GM23248 (cell line): ENCODE data around the gene TMEM236. TPM values are rescaled to one million over a fixed set of nuclear protein-coding genes. Genes with fewer than 3 reads are reported as not detected.

Experiments used
- DNase-seq: peaks from one replicate; pipeline ENCODE4 v3.0.0-alpha.2; 2015
- H2AFZ ChIP-seq: fragments of 200-600 bp; sonication (generic); 2 replicates; pipeline ENCODE4 v1.6.1; 2016; ENCODE audit warnings: antibody characterized with exemption
- H3F3A ChIP-seq: fragments of 200-600 bp; sonication (generic); 2 replicates; pipeline ENCODE4 v1.6.1; 2016; ENCODE audit warnings: mild to moderate bottlenecking, antibody characterized with exemption, mixed run types; ENCODE audit not compliant: insufficient read depth
- H3K27ac ChIP-seq: fragments of 200-600 bp; sonication (generic); 2 replicates; pipeline ENCODE4 v1.5.1; 2016; ENCODE audit warnings: mild to moderate bottlenecking
- H3K27me3 ChIP-seq: fragments of 200-600 bp; sonication (generic); replicated peaks from 2 replicates; pipeline ENCODE4 v1.6.1; 2016; ENCODE audit warnings: mild to moderate bottlenecking; ENCODE audit not compliant: insufficient read depth
- H3K36me3 ChIP-seq: fragments of 200-600 bp; sonication (generic); 2 replicates; pipeline ENCODE4 v1.6.1; 2016; ENCODE audit warnings: low read depth, mild to moderate bottlenecking
- H3K4me1 ChIP-seq: fragments of 200-600 bp; sonication (generic); 2 replicates; pipeline ENCODE4 v1.6.1; 2016; ENCODE audit warnings: mild to moderate bottlenecking; ENCODE audit not compliant: insufficient read depth
- H3K4me2 ChIP-seq: fragments of 200-600 bp; sonication (generic); one replicate; pipeline ENCODE4 v1.6.1; 2016; ENCODE audit warnings: mild to moderate bottlenecking; ENCODE audit not compliant: unreplicated experiment
- H3K4me3 ChIP-seq: fragments of 200-600 bp; sonication (generic); 2 replicates; pipeline ENCODE4 v1.5.1; 2016; ENCODE audit warnings: mild to moderate bottlenecking
- H3K79me2 ChIP-seq: fragments of 200-600 bp; sonication (generic); 2 replicates; pipeline ENCODE4 v1.6.1; 2016; ENCODE audit warnings: mild to moderate bottlenecking; ENCODE audit not compliant: insufficient read depth
- H3K9ac ChIP-seq: fragments of 200-600 bp; sonication (generic); 2 replicates; pipeline ENCODE4 v1.6.1; 2016; ENCODE audit warnings: mild to moderate bottlenecking
- H3K9me2 ChIP-seq: fragments of 200-600 bp; sonication (generic); 2 replicates; pipeline ENCODE4 v1.6.1; 2016; ENCODE audit warnings: mixed run types, mild to moderate bottlenecking, moderate library complexity; ENCODE audit not compliant: insufficient read depth
- H3K9me3 ChIP-seq: fragments of 200-600 bp; sonication (generic); one replicate; pipeline ENCODE4 v1.6.1; 2017; ENCODE audit warnings: low read depth
- H4K20me1 ChIP-seq: fragments of 200-600 bp; sonication (generic); 2 replicates; pipeline ENCODE4 v1.6.0; 2016; ENCODE audit not compliant: insufficient read depth
- EZH2 ChIP-seq: fragments of 200-600 bp; sonication (generic); IDR thresholded peaks from 2 replicates; pipeline ENCODE4 v1.6.1; 2018; ENCODE audit warnings: antibody characterized with exemption, mild to moderate bottlenecking; ENCODE audit not compliant: insufficient read depth, poor library complexity, severe bottlenecking
- EZH2phosphoT487 ChIP-seq: fragments of 200-600 bp; sonication (generic); IDR thresholded peaks from 2 replicates; pipeline ENCODE4 v1.6.1; 2018; ENCODE audit warnings: antibody characterized with exemption, moderate library complexity, mild to moderate bottlenecking, low read depth; ENCODE audit not compliant: insufficient read depth
- WGBS, 2 experiments: methylation state at CpG; one replicate each; pipeline ENCODE4 v1.1.6; 2015 to 2017; ENCODE audit warnings: low lambda C conversion rate in 2 of 2, low coverage in 1 of 2; ENCODE audit errors: missing lambda C conversion rate in 2 of 2; 5-methylcytosine and 5-hydroxymethylcytosine counted together
- in situ Hi-C: fragments of 300-500 bp; cut with MboI; formaldehyde crosslinking; loops from 2 replicates; pipeline ENCODE4 v1.15.0; 2020
- polyA plus RNA-seq: library from polyadenylated mRNA; unstranded; fragments of >200 nt; fragmentation: Nextera tagmentation; extraction: Ambion mirVana; gene quantifications from 2 replicates; pipeline ENCODE4 v1.2.1, GENCODE V29; 2016
- total RNA-seq: library from RNA; depleted of rRNA; stranded (reverse); fragments of >200 nt; shearing (Covaris generic); gene quantifications from 2 replicates; pipeline ENCODE4 v1.2.3, GENCODE V29; 2014

TMEM236 gene
- total and polyA plus RNA-seq, 2 experiments from 2014 or later, result 0.11 TPM; not detected in 1

GRCh38 chr10:17790651-17791050 lies 38.6 kb downstream of the TMEM236 start:
- H4K20me1 ChIP-seq, result no peaks in the 10 kb centered on the region

GRCh38 chr10:17792991-17793390 lies 41.0 kb downstream of the TMEM236 start:
- H3K9me3 ChIP-seq, result no peaks in the 10 kb centered on the region
- no peaks in the 10 kb centered on the region for H3K36me3 ChIP-seq
- no peak overlapping the region for H3K9ac ChIP-seq
- in situ Hi-C loops, result no loop called here
- H3K79me2 ChIP-seq, result no peaks in the 10 kb centered on the region
- DNase-seq, result peak; percentile 30
- H3K4me3 ChIP-seq, result no peak overlapping the region
- no peak overlapping the region for H3K4me2 ChIP-seq
- H2AFZ ChIP-seq, result peak overlapping the region; percentile 49
- H3K4me1 ChIP-seq, result peaks cover 7% of the 10 kb centered on the region; the same call in 1 of the 2 replicates
- no peaks in the 10 kb centered on the region for H3K9me2 ChIP-seq
- H3K27me3 ChIP-seq, result no peaks in the 10 kb centered on the region
- TF ChIP-seq EZH2phosphoT487 (no peak), EZH2 (no peak)
- no peaks in the 10 kb centered on the region for H3F3A ChIP-seq
- H3K27ac ChIP-seq, result no peak overlapping the region
- H4K20me1 ChIP-seq, result no peaks in the 10 kb centered on the region

More at GRCh38 chr10:17790651-17791050, 38.6 kb downstream of the TMEM236 start:
- H3K27ac ChIP-seq, result no peak overlapping the region
- no peak overlapping the region for H2AFZ ChIP-seq
- H3K4me2 ChIP-seq, result no peak overlapping the region
- peak; percentile 17 for DNase-seq
- no peaks in the 10 kb centered on the region for H3K79me2 ChIP-seq
- no peaks in the 10 kb centered on the region for H3K27me3 ChIP-seq
- H3K36me3 ChIP-seq, result no peaks in the 10 kb centered on the region
- 93 to 98% methylated on average over 2 of the region's 2 CpGs for WGBS, 2 experiments
- in situ Hi-C loops, result no loop called here
- H3K9me2 ChIP-seq, result no peaks in the 10 kb centered on the region
- H3K4me1 ChIP-seq, result peaks cover 17% of the 10 kb centered on the region
- TF ChIP-seq EZH2phosphoT487 (no peak), EZH2 (no peak)
- H3K4me3 ChIP-seq, result no peak overlapping the region
- no peak overlapping the region for H3K9ac ChIP-seq
- H3F3A ChIP-seq, result peaks cover 9% of the 10 kb centered on the region; the same call in 1 of the 2 replicates
- H3K9me3 ChIP-seq, result no peaks in the 10 kb centered on the region

DNA sequence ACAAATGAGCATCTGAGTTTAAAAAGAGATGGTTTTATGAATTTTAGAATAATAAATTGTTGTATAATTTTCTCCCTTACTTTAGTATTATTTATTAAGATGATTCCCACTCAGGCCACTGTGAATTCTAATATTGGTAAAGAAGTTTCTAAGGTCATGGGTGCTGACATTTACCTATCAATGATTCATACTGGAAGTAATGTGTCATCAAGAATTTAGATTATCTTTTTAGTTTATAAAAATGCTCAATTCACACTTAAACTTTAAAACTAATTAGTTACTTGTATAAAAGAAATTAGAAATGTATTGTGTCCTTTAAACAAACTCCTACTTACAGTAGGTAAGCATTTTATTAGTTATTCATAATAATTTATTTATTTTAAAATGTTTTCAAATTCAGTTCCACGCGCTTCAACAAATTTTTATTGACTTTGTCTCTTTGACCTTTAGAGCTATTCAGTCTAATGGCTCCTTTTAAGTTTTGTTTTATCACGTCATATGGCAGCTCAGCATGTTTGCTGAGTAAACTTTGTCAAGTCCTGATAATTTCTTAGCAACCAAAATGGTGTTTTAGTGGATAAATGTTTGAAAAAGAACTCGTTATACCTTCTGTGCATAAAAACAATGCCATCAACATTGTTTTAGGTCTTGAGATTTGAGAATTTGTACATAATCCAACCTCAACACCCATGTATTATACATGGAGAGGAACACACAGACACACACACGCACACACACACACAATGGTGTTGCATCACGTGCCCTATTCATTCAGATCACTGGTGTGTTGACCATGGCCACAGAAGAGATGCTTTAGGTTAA lies 42.0 kb downstream of the TMEM236 start:
- TF ChIP-seq EZH2 (no peak), EZH2phosphoT487 (no peak)
- H3K4me2 ChIP-seq, result no peak overlapping the region
- in situ Hi-C loops, result no loop called here
- no peaks in the 10 kb centered on the region for H3K79me2 ChIP-seq
- no peak overlapping the region for H3K9ac ChIP-seq
- no peaks in the 10 kb centered on the region for H3K36me3 ChIP-seq
- no peaks in the 10 kb centered on the region for H3K27me3 ChIP-seq
- 97 to 98% methylated on average over 6 of the region's 6 CpGs for WGBS, 2 experiments
- H4K20me1 ChIP-seq, result no peaks in the 10 kb centered on the region
- H3K9me3 ChIP-seq, result no peaks in the 10 kb centered on the region
- H3K4me3 ChIP-seq, result no peak overlapping the region
- DNase-seq, result no peak
- H3K27ac ChIP-seq, result no peak overlapping the region
- no peak overlapping the region for H2AFZ ChIP-seq
- H3K4me1 ChIP-seq, result no peaks in the 10 kb centered on the region
- H3F3A ChIP-seq, result no peaks in the 10 kb centered on the region
- H3K9me2 ChIP-seq, result no peaks in the 10 kb centered on the region

DNA sequence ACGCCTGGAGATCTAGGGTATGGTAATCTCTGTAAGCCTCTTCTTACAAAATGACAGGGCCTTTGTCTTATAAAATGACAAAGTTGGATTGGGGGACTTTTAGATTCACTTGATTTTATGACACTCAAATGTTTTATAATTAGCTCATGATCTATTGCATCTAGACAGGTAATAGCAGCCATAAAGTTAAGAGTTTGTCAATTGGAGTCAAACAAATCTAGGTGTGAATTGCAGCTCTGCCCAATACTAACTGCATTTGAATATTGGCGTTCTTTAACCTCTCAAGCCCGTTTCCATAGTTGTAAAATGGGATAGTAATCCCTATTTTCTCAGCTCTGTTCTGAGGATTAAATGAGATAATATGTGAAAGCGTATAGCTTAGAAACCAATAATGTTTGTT lies 43.1 kb downstream of the TMEM236 start:
- DNase-seq, result no peak
- Histone ChIP-seq H3K36me3 (no peaks in the 10 kb centered on the region), H3K9me3 (no peaks in the 10 kb centered on the region), H3K4me3 (no peak overlapping the region), H3K79me2 (no peaks in the 10 kb centered on the region), H3F3A (no peaks in the 10 kb centered on the region), H3K4me2 (no peak overlapping the region), H3K9ac (no peak overlapping the region), H4K20me1 (no peaks in the 10 kb centered on the region), H3K9me2 (no peaks in the 10 kb centered on the region), H3K27me3 (no peaks in the 10 kb centered on the region), H2AFZ (no peak overlapping the region), H3K27ac (no peak overlapping the region), H3K4me1 (no peaks in the 10 kb centered on the region)
- TF ChIP-seq EZH2phosphoT487 (no peak), EZH2 (no peak)
- in situ Hi-C loops, result no loop called here
- WGBS, 2 experiments, result 90 to 91% methylated on average over 4 of the region's 4 CpGs
